BJ (cell line): ENCODE data around the gene RAPGEF1. TPM values are rescaled to one million over a fixed set of nuclear protein-coding genes. Genes with fewer than 3 reads are reported as not detected.
"Not testable (repeated sequence)": the region's sequence is repeated elsewhere in the genome, so short reads cannot be mapped to it uniquely, and the experiment has no call there.

Experiments used
- CTCF ChIA-PET: fragments of 350-600 bp; formaldehyde crosslinking; extraction: SDS; loops from one replicate; lab custom pipeline; 2021; ENCODE audit warnings: antibody characterized with exemption, inconsistent platforms; lab: Yijun Ruan, JAX
- POLR2A ChIA-PET: fragments of 300-600 bp; sonication (Branson Sonifier 250); formaldehyde crosslinking; extraction: SDS; loops from one replicate; lab custom pipeline; 2021; ENCODE audit warnings: antibody characterized with exemption; lab: Charles Lee
- DNase-seq: peaks from one replicate; pipeline ENCODE4 v3.0.0-alpha.2; 2011; ENCODE audit warnings: low read depth
- H3K27me3 ChIP-seq: 2 replicates; pipeline ENCODE4 v1.6.0; 2011; ENCODE audit warnings: low read length; ENCODE audit not compliant: control insufficient read depth, insufficient read depth
- H3K36me3 ChIP-seq: 2 replicates; pipeline ENCODE4 v1.5.1; 2011; ENCODE audit warnings: low read length; ENCODE audit not compliant: control insufficient read depth, insufficient read depth
- H3K4me3 ChIP-seq: 2 replicates; pipeline ENCODE4 v1.5.1; 2011; ENCODE audit warnings: low read depth, mild to moderate bottlenecking, control low read depth, low read length
- polyA plus RNA-seq: library from polyadenylated mRNA; depleted of rRNA; stranded (reverse); fragments of >200 nt; gene quantifications from 2 replicates; pipeline ENCODE4 v1.2.3, GENCODE V29; 2011
- TF ChIP-seq, protein P1 (sequence below): IDR thresholded peaks from 2 replicates; pipeline ENCODE4 v1.5.1; 2011; ENCODE audit warnings: low read depth, mild to moderate bottlenecking, control low read depth, inconsistent platforms, low read length, moderate library complexity; ENCODE audit not compliant: insufficient read depth

The RAPGEF1 gene
- polyA plus RNA-seq, 1 experiment, result 31.6 TPM

DNA sequence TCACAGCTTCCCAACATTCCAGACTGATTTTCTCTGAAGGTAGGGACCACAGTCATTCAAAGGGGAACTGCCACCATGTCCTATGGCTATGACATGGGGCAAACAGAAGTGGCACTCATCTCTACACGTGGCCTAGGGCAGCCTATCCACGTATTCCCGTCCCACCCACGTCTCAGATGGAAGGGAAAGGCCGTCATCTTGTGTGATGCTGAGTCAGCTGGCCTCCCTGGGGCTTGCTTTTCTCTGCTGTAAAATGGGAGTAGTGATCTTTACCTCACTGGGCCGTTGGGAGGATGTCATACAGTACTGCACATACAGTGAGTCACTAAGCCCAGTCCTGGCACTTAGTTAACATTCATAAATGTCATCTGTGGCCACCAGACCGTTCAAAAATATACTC, 72.3 kb downstream of the RAPGEF1 start:
- Histone ChIP-seq H3K36me3 (no peaks in the 10 kb centered on the region), H3K27me3 (no peaks in the 10 kb centered on the region), H3K4me3 (no peak overlapping the region)
- DNase-seq, result no peak
- ChIA-PET CTCF (interaction anchor here (1.5 kb wide), 1 partner anchor 76 kb away, joined by 4 read pairs; no protein-coding TSS in a partner anchor), POLR2A (no interaction called here)
- TF ChIP-seq, protein P1, sequence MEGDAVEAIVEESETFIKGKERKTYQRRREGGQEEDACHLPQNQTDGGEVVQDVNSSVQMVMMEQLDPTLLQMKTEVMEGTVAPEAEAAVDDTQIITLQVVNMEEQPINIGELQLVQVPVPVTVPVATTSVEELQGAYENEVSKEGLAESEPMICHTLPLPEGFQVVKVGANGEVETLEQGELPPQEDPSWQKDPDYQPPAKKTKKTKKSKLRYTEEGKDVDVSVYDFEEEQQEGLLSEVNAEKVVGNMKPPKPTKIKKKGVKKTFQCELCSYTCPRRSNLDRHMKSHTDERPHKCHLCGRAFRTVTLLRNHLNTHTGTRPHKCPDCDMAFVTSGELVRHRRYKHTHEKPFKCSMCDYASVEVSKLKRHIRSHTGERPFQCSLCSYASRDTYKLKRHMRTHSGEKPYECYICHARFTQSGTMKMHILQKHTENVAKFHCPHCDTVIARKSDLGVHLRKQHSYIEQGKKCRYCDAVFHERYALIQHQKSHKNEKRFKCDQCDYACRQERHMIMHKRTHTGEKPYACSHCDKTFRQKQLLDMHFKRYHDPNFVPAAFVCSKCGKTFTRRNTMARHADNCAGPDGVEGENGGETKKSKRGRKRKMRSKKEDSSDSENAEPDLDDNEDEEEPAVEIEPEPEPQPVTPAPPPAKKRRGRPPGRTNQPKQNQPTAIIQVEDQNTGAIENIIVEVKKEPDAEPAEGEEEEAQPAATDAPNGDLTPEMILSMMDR, result no peak

GRCh38 chr9:131666774-131667173, 73.1 kb downstream of the RAPGEF1 start:
- no peak for DNase-seq
- Histone ChIP-seq H3K36me3 (no peaks in the 10 kb centered on the region), H3K4me3 (no peak overlapping the region), H3K27me3 (no peaks in the 10 kb centered on the region)
- CTCF ChIA-PET, result interaction anchor here (1.4 kb wide), 1 partner anchor 76 kb away, joined by 3 read pairs; no protein-coding TSS in a partner anchor
- POLR2A ChIA-PET, result no interaction called here
- TF ChIP-seq, protein P1, result no peak

GRCh38 chr9:131666029-131666428, 73.8 kb downstream of the RAPGEF1 start:
- POLR2A ChIA-PET, result no interaction called here
- Histone ChIP-seq H3K27me3 (no peaks in the 10 kb centered on the region), H3K36me3 (no peaks in the 10 kb centered on the region), H3K4me3 (no peak overlapping the region)
- no peak for DNase-seq
- CTCF ChIA-PET, result interaction anchor here (1.4 kb wide), 1 partner anchor 75 kb away, joined by 3 read pairs; no protein-coding TSS in a partner anchor
- TF ChIP-seq, protein P1, result no peak

DNA sequence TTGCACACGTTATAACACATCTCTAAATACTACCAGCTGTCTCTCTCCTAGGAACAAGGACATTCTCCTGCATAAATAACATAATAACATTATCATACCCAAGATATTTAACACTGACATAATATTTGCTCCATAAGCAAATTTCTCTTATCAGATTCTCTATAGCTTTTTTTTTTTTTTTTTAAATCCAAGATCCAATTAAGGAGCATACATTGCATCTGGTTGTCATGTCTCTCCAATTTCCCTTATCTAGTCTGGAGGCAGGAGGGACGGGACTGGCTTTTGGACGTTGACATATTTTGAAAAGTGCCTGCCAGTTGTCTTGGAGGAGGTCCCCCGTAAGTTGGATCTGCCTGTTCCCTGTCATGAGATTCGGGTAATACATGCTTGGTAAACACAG, 76.6 kb downstream of the RAPGEF1 start:
- ChIA-PET CTCF (no interaction called here), POLR2A (no interaction called here)
- Histone ChIP-seq H3K27me3 (no peaks in the 10 kb centered on the region), H3K36me3 (no peaks in the 10 kb centered on the region), H3K4me3 (no peak overlapping the region)
- DNase-seq, result no peak
- TF ChIP-seq, protein P1, result no peak

DNA sequence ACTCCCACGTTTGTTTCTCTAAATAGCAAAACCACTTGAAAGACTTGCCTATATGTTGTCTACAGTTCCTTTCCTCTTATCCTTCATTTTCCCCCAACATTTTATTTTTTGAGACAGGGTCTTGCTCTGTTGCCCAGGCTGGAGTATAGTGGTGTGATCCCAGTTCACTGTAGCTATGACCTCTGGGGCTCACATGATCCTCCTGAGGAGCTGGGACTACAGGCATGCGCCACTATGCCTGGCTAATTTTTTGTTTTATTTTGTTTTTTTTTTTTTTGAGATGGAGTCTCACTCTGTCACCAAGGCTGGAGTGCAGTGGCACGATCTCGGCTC, 77.6 kb downstream of the RAPGEF1 start:
- POLR2A ChIA-PET, result interaction anchor here (0.6 kb wide), 1 partner anchor 186 kb away, joined by 3 read pairs; no protein-coding TSS in a partner anchor
- DNase-seq, H3K27me3 ChIP-seq, H3K36me3 ChIP-seq, CTCF ChIA-PET, H3K4me3 ChIP-seq: not testable (repeated sequence)

DNA sequence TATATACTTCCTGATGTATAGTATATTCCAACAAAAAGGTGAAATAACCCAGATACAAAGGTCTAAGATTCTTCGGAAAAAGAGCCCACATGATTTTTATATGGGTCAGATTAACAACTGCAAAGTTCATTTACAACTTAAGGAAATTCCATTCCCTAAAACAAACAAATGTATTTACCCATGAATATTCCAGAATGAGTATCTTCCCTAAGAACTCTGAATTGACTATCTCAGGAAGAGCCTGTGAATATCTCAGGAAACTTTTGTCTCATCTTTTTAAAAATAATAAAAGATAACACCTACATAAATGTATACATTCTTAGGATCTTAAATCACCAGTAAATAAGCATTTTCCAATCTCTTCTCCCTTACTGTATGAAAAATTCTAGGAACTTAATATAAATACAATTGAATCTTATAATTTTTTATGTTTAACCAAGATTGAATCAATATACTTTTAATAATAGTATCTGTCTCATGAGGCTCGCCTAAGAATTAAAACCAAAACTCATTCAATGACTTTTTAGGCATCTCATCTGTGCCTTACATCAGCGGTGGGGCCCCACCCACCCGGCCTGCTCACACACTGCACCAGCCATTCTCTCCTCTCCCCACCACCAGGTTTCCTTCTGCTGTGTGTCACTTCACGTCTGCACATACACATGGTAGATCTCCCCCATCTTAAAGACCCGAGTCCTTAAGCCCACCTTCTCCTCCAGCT, 78.1 kb downstream of the RAPGEF1 start:
- H3K27me3 ChIP-seq, result no peaks in the 10 kb centered on the region
- TF ChIP-seq, protein P1, result no peak
- no peak overlapping the region for H3K4me3 ChIP-seq
- CTCF ChIA-PET, result no interaction called here
- DNase-seq, result no peak
- POLR2A ChIA-PET, result interaction anchor here (0.6 kb wide), 1 partner anchor 186 kb away, joined by 3 read pairs; no protein-coding TSS in a partner anchor
- no peaks in the 10 kb centered on the region for H3K36me3 ChIP-seq
